ENCODE measurements around the gene FGF12.

DNA sequence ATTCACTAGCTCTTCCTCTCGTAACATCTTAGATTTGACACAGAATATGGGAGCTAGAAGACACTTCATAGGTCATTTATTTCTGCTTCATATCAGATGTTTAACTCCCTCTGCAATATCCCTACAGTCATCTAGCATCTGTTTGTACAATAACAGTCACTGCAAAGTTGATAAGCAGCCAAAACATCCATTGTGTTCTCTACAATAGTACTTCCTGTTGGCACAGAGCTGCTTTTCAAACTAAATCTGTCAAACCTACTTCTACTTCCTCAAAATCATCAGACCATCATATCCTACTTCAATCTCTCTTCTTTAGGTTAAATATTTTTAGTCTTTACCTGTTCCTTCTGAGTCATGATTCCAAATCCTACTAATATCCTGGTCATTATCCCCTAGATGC, 233.2 kb downstream of the FGF12 start:
- TF ChIP-seq, protein P1, sequence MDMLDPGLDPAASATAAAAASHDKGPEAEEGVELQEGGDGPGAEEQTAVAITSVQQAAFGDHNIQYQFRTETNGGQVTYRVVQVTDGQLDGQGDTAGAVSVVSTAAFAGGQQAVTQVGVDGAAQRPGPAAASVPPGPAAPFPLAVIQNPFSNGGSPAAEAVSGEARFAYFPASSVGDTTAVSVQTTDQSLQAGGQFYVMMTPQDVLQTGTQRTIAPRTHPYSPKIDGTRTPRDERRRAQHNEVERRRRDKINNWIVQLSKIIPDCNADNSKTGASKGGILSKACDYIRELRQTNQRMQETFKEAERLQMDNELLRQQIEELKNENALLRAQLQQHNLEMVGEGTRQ (IDR thresholded peaks at IDR 0.05), result no peak
- TF ChIP-seq CHD4 (IDR thresholded peaks at IDR 0.05; ENCODE audit: borderline replicate concordance) (no peak), POLR2A (IDR thresholded peaks at IDR 0.05; ENCODE audit: low read length) (no peak), HDAC2 (IDR thresholded peaks at IDR 0.05) (no peak), CEBPB (IDR thresholded peaks at IDR 0.05) (no peak), ELK1 (IDR thresholded peaks at IDR 0.05; ENCODE audit: low read depth, low read length) (no peak), KDM1A (IDR thresholded peaks at IDR 0.05; ENCODE audit: low read depth) (no peak), MYC (IDR thresholded peaks at IDR 0.05; ENCODE audit: borderline replicate concordance, low read length) (no peak), REST (IDR thresholded peaks at IDR 0.05) (no peak), POLR2AphosphoS2 (conservative IDR thresholded peaks at IDR 0.05; ENCODE audit: low read length) (no peak), EHMT2 (IDR thresholded peaks at IDR 0.05; ENCODE audit: low read depth) (no peak), RCOR1 (IDR thresholded peaks at IDR 0.05; ENCODE audit: low read depth, low read length) (no peak)
- TF ChIP-seq, protein P2, sequence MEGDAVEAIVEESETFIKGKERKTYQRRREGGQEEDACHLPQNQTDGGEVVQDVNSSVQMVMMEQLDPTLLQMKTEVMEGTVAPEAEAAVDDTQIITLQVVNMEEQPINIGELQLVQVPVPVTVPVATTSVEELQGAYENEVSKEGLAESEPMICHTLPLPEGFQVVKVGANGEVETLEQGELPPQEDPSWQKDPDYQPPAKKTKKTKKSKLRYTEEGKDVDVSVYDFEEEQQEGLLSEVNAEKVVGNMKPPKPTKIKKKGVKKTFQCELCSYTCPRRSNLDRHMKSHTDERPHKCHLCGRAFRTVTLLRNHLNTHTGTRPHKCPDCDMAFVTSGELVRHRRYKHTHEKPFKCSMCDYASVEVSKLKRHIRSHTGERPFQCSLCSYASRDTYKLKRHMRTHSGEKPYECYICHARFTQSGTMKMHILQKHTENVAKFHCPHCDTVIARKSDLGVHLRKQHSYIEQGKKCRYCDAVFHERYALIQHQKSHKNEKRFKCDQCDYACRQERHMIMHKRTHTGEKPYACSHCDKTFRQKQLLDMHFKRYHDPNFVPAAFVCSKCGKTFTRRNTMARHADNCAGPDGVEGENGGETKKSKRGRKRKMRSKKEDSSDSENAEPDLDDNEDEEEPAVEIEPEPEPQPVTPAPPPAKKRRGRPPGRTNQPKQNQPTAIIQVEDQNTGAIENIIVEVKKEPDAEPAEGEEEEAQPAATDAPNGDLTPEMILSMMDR (IDR thresholded peaks at IDR 0.05), result no peak

Measured in A549 (cell line).